Limb (tissue), 2 donors: ENCODE data around the gene GABARAPL2.

ENCODE experiments used
- DNase-seq, 2 donors: peaks; one replicate each; pipeline ENCODE4 v3.0.0-alpha.2; 2016; ENCODE audit errors: extremely low spot score in 2 of 2

GABARAPL2 gene

GRCh38 chr16:75552951-75553350 is 13.2 kb upstream of the GABARAPL2 start:
- no peak for DNase-seq

- DNase-seq = peak; percentile 77 to 80
These were observed 10.9 kb upstream of the GABARAPL2 start for GRCh38 chr16:75555213-75555706.

- DNase-seq = peak; percentile 96 to 97
These were observed 10.3 kb upstream of the GABARAPL2 start, which contains the start of gene TMEM231 for GRCh38 chr16:75555707-75556430. Gene TMEM231 (minus strand): TSS chr16:75556252. CDS start chr16:75556209, 43 bp downstream.

GRCh38 chr16:75556431-75556950 is 9.7 kb upstream of the GABARAPL2 start:
- no peak for DNase-seq

- no peak for DNase-seq
These were observed 7.3 kb upstream of the GABARAPL2 start for GRCh38 chr16:75558846-75559401.

- peak in 1 of 2 donors; percentile 7 for DNase-seq
These were observed 6.4 kb upstream of the GABARAPL2 start for GRCh38 chr16:75559564-75560372.

GRCh38 chr16:75565640-75566039 is 539 bp upstream of the GABARAPL2 start:
- DNase-seq = no peak

GRCh38 chr16:75566758-75567255 is 628 bp downstream of the GABARAPL2 start:
- peak in 1 of 2 donors; percentile 54 for DNase-seq

GRCh38 chr16:75567911-75568310 is 1.7 kb downstream of the GABARAPL2 start:
- DNase-seq = no peak

- no peak for DNase-seq
These were observed 4.4 kb downstream of the GABARAPL2 start for GRCh38 chr16:75570396-75571065.

GRCh38 chr16:75572864-75573542 is 6.8 kb downstream of the GABARAPL2 start:
- DNase-seq = no peak

GRCh38 chr16:75573955-75574354 is 7.8 kb downstream of the GABARAPL2 start:
- DNase-seq = no peak

- DNase-seq = no peak
These were observed 9.8 kb downstream of the GABARAPL2 start for GRCh38 chr16:75575958-75576357.

GRCh38 chr16:75576384-75576811 is 10.2 kb downstream of the GABARAPL2 start:
- no peak for DNase-seq

GRCh38 chr16:75578212-75578611 is 12.0 kb downstream of the GABARAPL2 start:
- DNase-seq = no peak

- DNase-seq = no peak
These were observed 12.5 kb downstream of the GABARAPL2 start for GRCh38 chr16:75578725-75579124.

GRCh38 chr16:75579281-75579834 is 13.2 kb downstream of the GABARAPL2 start:
- DNase-seq = no peak

GRCh38 chr16:75584108-75584507 is 17.9 kb downstream of the GABARAPL2 start:
- DNase-seq = no peak

- no peak for DNase-seq
These were observed 22.5 kb downstream of the GABARAPL2 start for GRCh38 chr16:75588716-75589115.

- peak in 1 of 2 donors; percentile 57 for DNase-seq
These were observed 23.1 kb downstream of the GABARAPL2 start for GRCh38 chr16:75589306-75589705.
